ENCODE data around the gene SLC39A10.

The SLC39A10 gene

DNA sequence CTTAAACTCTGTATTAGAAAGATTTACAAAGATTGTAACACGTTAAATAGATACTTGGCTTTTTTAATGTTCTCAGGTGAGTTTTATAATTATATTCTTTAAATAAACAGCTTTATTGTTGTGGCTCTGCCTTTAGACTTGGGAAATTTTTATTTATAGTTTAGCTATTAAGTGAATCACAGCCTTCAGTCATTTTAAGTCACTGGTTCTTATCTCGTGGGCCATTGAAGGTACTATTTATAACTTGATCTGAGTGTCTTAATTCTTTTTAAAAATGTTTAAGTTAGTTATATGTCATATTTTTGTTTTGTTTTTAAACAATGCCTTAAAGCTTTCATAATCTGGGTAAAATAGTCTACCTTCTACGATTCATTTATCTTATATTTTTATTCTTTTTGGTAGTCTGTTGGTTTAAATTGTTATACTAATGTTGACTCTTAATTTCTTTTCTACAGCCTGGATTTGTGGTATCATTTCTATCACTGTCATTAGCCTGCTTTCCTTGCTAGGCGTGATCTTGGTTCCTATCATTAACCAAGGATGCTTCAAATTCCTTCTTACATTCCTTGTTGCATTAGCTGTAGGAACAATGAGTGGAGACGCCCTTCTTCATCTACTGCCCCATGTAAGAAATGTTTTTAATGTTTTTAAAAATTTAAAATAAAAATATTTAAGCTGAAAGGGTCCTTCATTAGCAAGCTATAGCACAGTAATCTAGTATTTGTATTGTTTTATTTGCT, 49.3 kb downstream of the SLC39A10 start:
- TF ChIP-seq ZFX (IDR thresholded peaks at IDR 0.05; ENCODE audit: borderline replicate concordance): no peak
- TF ChIP-seq, protein P1, sequence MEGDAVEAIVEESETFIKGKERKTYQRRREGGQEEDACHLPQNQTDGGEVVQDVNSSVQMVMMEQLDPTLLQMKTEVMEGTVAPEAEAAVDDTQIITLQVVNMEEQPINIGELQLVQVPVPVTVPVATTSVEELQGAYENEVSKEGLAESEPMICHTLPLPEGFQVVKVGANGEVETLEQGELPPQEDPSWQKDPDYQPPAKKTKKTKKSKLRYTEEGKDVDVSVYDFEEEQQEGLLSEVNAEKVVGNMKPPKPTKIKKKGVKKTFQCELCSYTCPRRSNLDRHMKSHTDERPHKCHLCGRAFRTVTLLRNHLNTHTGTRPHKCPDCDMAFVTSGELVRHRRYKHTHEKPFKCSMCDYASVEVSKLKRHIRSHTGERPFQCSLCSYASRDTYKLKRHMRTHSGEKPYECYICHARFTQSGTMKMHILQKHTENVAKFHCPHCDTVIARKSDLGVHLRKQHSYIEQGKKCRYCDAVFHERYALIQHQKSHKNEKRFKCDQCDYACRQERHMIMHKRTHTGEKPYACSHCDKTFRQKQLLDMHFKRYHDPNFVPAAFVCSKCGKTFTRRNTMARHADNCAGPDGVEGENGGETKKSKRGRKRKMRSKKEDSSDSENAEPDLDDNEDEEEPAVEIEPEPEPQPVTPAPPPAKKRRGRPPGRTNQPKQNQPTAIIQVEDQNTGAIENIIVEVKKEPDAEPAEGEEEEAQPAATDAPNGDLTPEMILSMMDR (IDR thresholded peaks at IDR 0.05): no peak
- H3K27ac ChIP-seq: no peak overlapping the region

DNA sequence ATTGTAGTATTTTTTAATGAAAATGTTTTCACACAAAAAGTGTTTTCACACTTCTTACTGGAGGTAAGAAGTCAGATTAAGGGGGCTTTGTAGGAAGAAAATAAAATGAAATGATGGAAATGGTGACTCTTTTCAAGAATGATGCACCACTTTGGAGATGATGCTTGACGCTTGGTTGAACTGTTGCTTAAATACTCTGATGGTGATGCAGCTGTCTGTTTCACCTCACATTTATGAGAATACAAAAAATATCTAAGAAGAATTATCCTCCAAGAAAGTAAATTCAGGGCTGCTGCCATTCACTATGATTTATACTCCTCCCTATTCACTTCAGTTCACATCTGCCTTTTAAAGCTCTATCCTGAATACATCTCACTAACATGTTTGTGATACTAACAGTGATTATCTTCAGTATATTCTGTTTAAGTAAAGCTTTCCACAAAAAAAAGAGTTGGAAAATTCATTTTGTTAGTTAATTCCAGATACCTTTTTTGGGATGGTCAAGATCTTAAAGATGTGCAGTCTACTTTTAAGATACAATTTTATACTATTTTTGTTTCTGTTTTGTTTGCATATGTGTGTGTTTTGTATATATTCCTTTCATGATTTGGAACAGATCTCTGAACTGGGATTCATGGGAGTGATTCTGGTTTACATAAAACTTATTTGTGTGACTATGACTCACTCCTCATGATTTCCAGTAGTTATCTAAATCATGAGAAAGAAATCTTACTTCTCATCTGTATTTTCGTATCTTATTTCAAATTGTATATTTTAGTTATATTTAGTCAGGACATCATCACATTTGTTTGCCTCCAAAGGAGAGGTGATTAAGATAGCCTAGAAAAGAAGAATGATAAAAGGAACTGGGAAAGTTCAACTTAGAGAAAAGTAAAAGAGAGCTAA, 53.1 kb downstream of the SLC39A10 start:
- TF ChIP-seq, protein P1 (IDR thresholded peaks at IDR 0.05): no peak
- TF ChIP-seq ZFX (IDR thresholded peaks at IDR 0.05; ENCODE audit: borderline replicate concordance): no peak

DNA sequence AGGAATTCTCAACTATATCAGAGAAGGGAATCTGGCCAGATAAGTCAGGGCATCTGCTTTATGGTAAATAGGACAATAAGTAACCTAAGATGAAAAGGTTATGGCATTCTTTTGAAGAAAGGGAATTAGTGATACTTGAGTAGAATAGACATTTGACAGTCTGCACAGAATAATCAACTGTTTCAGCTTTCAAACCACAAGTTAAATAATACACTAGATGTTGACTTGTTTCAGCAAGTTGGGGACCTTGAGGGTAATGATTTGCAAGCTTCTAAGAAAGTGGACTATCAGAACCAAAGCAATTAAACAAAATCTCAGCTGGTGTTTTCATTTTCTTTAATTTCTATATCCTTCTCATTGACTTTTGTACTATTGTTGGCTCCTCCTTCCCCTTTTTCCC, 54.5 kb downstream of the SLC39A10 start:
- no peak overlapping the region for H3K27ac ChIP-seq
- no peak for TF ChIP-seq ZFX (IDR thresholded peaks at IDR 0.05; ENCODE audit: borderline replicate concordance)
- TF ChIP-seq, protein P1 (IDR thresholded peaks at IDR 0.05): no peak

More for the DNA sequence above, 53.1 kb downstream of the SLC39A10 start:
- H3K27ac ChIP-seq: no peak overlapping the region

DNA sequence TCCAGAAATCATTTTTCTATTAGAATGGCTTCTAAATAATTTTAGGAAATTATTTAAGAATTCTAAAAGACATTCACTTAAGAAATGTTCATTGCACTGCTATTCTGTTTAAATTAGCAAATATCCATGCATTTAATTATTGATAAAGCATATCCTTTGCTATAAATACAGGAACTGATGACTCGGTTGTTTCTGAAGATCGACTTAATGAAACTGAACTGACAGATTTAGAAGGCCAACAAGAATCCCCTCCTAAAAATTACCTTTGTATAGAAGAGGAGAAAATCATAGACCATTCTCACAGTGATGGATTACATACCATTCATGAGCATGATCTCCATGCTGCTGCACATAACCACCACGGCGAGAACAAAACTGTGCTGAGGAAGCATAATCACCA, 59.4 kb downstream of the SLC39A10 start:
- TF ChIP-seq, protein P1 (IDR thresholded peaks at IDR 0.05): no peak
- no peak for TF ChIP-seq ZFX (IDR thresholded peaks at IDR 0.05; ENCODE audit: borderline replicate concordance)
- no peak overlapping the region for H3K27ac ChIP-seq

DNA sequence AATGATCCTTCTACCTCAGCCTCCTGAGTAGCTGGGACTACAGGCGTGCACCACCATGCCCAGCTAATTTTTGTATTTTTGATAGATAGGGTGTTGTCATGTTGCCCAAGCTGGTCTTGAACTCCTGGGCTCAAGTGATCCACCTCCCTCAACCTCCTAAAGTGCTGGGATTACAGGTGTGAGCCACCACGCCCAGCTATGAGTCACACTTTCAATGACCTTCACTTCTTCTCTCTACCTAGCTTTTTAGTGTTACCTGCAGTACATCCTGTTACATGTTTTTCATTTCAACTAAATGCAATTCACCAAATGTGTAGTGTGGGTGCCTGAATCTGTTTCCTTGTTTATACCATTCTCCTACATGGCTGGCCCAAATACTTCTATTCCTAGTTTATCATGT, 64.0 kb downstream of the SLC39A10 start:
- no peak for TF ChIP-seq ZFX (IDR thresholded peaks at IDR 0.05; ENCODE audit: borderline replicate concordance)
- TF ChIP-seq, protein P1 (IDR thresholded peaks at IDR 0.05): no peak
- no peak overlapping the region for H3K27ac ChIP-seq

DNA sequence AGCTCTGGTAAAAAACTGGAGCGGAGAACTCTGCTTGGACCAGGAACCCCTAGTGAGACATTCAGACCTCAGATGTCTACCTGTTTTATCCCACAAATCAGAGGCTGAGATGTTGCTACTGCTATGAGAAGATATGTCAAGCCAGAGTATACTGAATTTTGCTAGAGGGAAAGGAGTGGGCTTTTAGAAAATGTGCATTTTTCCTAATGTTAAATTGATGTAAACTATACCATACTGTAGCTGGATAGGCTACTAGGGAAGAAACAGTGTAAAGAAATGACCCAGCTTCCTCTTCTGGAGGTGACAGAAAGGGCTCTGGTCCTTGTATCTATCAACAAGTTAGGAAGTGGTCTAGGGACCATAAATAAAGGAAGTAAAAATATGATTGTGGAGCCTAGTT, 65.0 kb downstream of the SLC39A10 start:
- H3K27ac ChIP-seq: no peak overlapping the region
- TF ChIP-seq, protein P1 (IDR thresholded peaks at IDR 0.05): no peak
- TF ChIP-seq ZFX (IDR thresholded peaks at IDR 0.05; ENCODE audit: borderline replicate concordance): no peak

DNA sequence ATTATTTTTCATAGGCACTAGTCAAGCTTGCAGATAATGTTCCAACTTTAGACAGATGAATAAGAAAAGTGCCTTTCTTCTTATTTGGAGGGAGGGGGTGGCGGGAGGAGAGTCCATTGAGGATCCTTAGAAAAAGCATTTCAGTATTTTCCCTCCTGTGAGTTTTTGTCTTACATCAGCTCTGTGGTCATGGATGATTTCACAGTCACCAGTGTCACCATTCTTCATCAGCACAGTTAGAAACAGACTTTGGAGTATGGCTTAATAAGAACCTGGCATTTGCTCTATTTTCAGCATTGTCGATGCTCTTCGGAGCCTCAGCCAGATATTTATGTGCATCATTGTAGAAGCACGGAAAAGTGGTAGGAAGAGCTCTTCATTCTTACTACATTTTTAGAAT, 70.1 kb downstream of the SLC39A10 start:
- TF ChIP-seq, protein P1 (IDR thresholded peaks at IDR 0.05): no peak
- TF ChIP-seq ZFX (IDR thresholded peaks at IDR 0.05; ENCODE audit: borderline replicate concordance): no peak
- no peak overlapping the region for H3K27ac ChIP-seq
